Central memory CD4-positive, alpha-beta T cell (primary cell): ENCODE measurements around the gene TYRP1.

Experiments used
- DNase-seq: peaks from one replicate; pipeline ENCODE4 v3.0.0; 2022

TYRP1 gene

GRCh38 chr9:12739014-12739652, 45.9 kb downstream of the TYRP1 start:
- no peak for DNase-seq

DNA sequence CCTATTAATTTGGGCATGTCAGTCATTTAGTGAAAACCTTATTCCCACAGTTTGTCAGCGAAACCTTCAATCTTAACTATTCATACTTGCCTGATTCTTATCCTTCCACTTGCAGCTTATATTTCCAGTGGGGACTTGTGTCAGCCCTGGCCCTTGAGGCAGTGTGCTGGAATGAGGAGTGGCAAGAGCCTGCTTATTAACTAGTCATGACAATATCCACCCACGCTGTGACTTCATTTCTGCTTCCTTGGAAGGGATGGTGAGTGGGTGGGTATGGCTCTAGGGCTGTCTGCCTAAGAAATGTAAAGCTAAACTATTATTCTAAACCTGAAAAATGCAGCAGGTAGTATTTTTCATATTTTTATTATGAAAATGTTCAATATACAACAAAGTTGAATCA, 47.7 kb downstream of the TYRP1 start:
- no peak for DNase-seq

GRCh38 chr9:12748016-12748415, 54.8 kb downstream of the TYRP1 start:
- no peak for DNase-seq

- no peak for DNase-seq
These were observed 55.8 kb downstream of the TYRP1 start for GRCh38 chr9:12748954-12749353.

- no peak for DNase-seq
These were observed 60.7 kb downstream of the TYRP1 start for GRCh38 chr9:12753931-12754330.

DNA sequence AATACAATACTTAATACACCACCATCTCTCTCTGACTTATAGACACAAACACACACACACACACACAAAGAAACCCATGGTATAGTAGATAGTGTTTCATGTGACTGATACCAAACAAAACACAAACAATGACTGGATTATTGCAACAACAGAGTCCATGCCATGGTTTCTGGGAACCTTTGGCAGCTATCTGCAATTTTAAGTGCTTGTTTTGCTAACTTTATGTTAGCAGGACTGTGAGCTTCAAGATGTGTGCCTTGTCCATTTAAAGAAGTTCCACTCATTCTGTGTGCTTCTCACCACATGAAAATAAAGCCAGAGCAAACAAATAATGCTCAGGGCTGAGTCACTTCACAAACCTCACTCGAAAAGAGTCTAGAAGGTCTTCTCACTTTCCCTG, 66.6 kb downstream of the TYRP1 start:
- no peak for DNase-seq
